ENCODE data around the gene RUNX3. TPM values are rescaled to one million over a fixed set of nuclear protein-coding genes. Genes with fewer than 3 reads are reported as not detected.

The RUNX3 gene
- total RNA-seq, 1 experiment from 2014 or later: 22.6 TPM

- RAD21 ChIA-PET (ENCODE audit: low non-redundant PET in 1 of 2, low total read pairs in 2 of 2, uncharacterized antibody in 2 of 2, unreplicated experiment in 2 of 2): no interaction called here
- no peak for ATAC-seq
- Histone ChIP-seq H3K9me3 (ENCODE audit: control insufficient read depth in 1 of 2, insufficient read depth in 1 of 2, low read depth in 1 of 2, low read length in 2 of 2) (no peaks in the 10 kb centered on the region; a peak in 1 of 4 replicates), H2AFZ (ENCODE audit: low read depth, low read length, poor library complexity, severe bottlenecking) (no peak overlapping the region), H3K9ac (ENCODE audit: low read length) (no peak overlapping the region), H3K4me2 (ENCODE audit: low read length) (no peak overlapping the region), H3K36me3 (ENCODE audit: control insufficient read depth in 1 of 2, insufficient read depth in 2 of 2, low read length in 2 of 2) (peaks cover 0 to 5% of the 10 kb centered on the region in 2 experiments; a peak in 2 of 4 replicates), H3K79me2 (ENCODE audit: insufficient read depth, low read length) (no peaks in the 10 kb centered on the region), H3K27me3 (ENCODE audit: insufficient read depth, low read length) (no peaks in the 10 kb centered on the region), H3K4me3 (replicated peaks in 1 of 2; ENCODE audit: low read depth in 1 of 2, low read length in 2 of 2) (no peak overlapping the region), H3K9me2 (ENCODE audit: insufficient read depth) (no peaks in the 10 kb centered on the region), H4K20me1 (ENCODE audit: insufficient read depth) (no peaks in the 10 kb centered on the region), H3K4me1 (ENCODE audit: control insufficient read depth in 1 of 2, insufficient read depth in 2 of 2, low read length in 2 of 2) (no peaks in the 10 kb centered on the region), H3K27ac (ENCODE audit: low read depth, low read length) (no peak overlapping the region)
- POLR2A ChIA-PET: no interaction called here
- no TSS peak for BruUV-seq (replicated peaks)
- no peak for TF ChIP-seq ELF1 (IDR thresholded peaks at IDR 0.05; ENCODE audit: borderline replicate concordance, low read depth)
- TF ChIP-seq MAX (IDR thresholded peaks at IDR 0.05): no peak
- no peak for TF ChIP-seq CTCF (IDR thresholded peaks at IDR 0.05 in 2 of 3, conservative IDR thresholded peaks at IDR 0.05 in 1 of 3; ENCODE audit: borderline replicate concordance in 1 of 3, insufficient read depth in 1 of 3, low read depth in 2 of 3, low read length in 2 of 3)
- no peak for TF ChIP-seq ZBTB33 (IDR thresholded peaks at IDR 0.05; ENCODE audit: extremely low read depth, insufficient replicate concordance, low read length)
- no peak for TF ChIP-seq ATF3 (IDR thresholded peaks at IDR 0.05)
- no peak for TF ChIP-seq EZH2phosphoT487 (IDR thresholded peaks at IDR 0.05; ENCODE audit: borderline replicate concordance)
- no peak for TF ChIP-seq ZNF274 (IDR thresholded peaks at IDR 0.05; ENCODE audit: low read depth, low read length)
- no peak for TF ChIP-seq EZH2 (IDR thresholded peaks at IDR 0.05)
- no peak for TF ChIP-seq SP1 (IDR thresholded peaks at IDR 0.05; ENCODE audit: low read depth)
- no peak for TF ChIP-seq ZFX (IDR thresholded peaks at IDR 0.05)
- intact Hi-C loops (cut with micrococcal nuclease): no loop called here
- CTCF ChIA-PET: no interaction called here
- DNase-seq (ENCODE audit: low read depth, low spot score): no peak
Measured at GRCh38 chr1:24905355-24905978, 24.6 kb downstream of the RUNX3 start.
